Liver (tissue), 9 donors: Measurements from ENCODE around the gene ZSWIM8. TPM values are rescaled to one million over a fixed set of nuclear protein-coding genes. Genes with fewer than 3 reads are reported as not detected.

Experiments used
- DNase-seq: peaks from one replicate; pipeline ENCODE4 v3.0.0-alpha.2; 2017; ENCODE audit warnings: low spot score
- H3K27ac ChIP-seq, 2 donors: one replicate each; pipeline ENCODE4 v1.7.0; 2013; ENCODE audit warnings: inconsistent platforms in 2 of 2, low read length in 2 of 2, control low read depth in 1 of 2, low read depth in 1 of 2, mild to moderate bottlenecking in 1 of 2
- H3K27me3 ChIP-seq, 4 donors: one replicate each; pipeline versions ENCODE4 v1.6.1 to v1.7.0; 2013; ENCODE audit warnings: low read length in 3 of 4, inconsistent platforms in 1 of 4, mild to moderate bottlenecking in 1 of 4, moderate library complexity in 1 of 4; ENCODE audit not compliant: control insufficient read depth in 4 of 4, insufficient read depth in 4 of 4
- H3K36me3 ChIP-seq, 4 donors: one replicate each; pipeline versions ENCODE4 v1.6.1 to v1.7.0; 2013; ENCODE audit warnings: low read length in 3 of 4, mild to moderate bottlenecking in 3 of 4, low read depth in 1 of 4, moderate library complexity in 1 of 4; ENCODE audit not compliant: control insufficient read depth in 4 of 4, insufficient read depth in 3 of 4
- H3K4me1 ChIP-seq, 4 donors: one replicate each; pipeline versions ENCODE4 v1.6.1 to v1.7.0; 2013; ENCODE audit warnings: low read length in 3 of 4, mild to moderate bottlenecking in 3 of 4, moderate library complexity in 1 of 4; ENCODE audit not compliant: control insufficient read depth in 4 of 4, insufficient read depth in 4 of 4
- H3K4me3 ChIP-seq, 3 donors: one replicate each; pipeline versions ENCODE4 v1.6.1 to v1.7.0; 2013; ENCODE audit warnings: low read length in 3 of 3, control low read depth in 1 of 3, low read depth in 1 of 3, mild to moderate bottlenecking in 1 of 3
- H3K9ac ChIP-seq, 2 donors: one replicate each; pipeline ENCODE4 v1.7.0; 2013; ENCODE audit warnings: low read length in 2 of 2, mild to moderate bottlenecking in 2 of 2, moderate library complexity in 2 of 2, control low read depth in 1 of 2, low read depth in 1 of 2
- H3K9me3 ChIP-seq, 4 donors: one replicate each; pipeline versions ENCODE4 v1.6.1 to v1.7.0; 2013; ENCODE audit warnings: low read length in 3 of 4; ENCODE audit not compliant: control insufficient read depth in 4 of 4
- ATF3 ChIP-seq: IDR thresholded peaks from 2 replicates; pipeline ENCODE4 v1.6.1; 2016; ENCODE audit warnings: antibody characterized with exemption
- CTCF ChIP-seq: fragments of 150-350 bp; IDR thresholded peaks from 2 replicates; pipeline ENCODE4 v1.5.1; 2017; ENCODE audit warnings: improper control_type of control experiment, low read depth, low read length; ENCODE audit not compliant: missing input control
- EGR1 ChIP-seq, 2 donors: IDR thresholded peaks; 2 replicates each; pipeline ENCODE4 v1.6.1; 2016 to 2018; ENCODE audit warnings: antibody characterized with exemption in 2 of 2, low read depth in 2 of 2
- FOXA1 ChIP-seq: IDR thresholded peaks from 2 replicates; pipeline ENCODE4 v1.6.1; 2016; ENCODE audit warnings: antibody characterized with exemption
- FOXA2 ChIP-seq: IDR thresholded peaks from 2 replicates; pipeline ENCODE4 v1.6.1; 2016; ENCODE audit warnings: antibody characterized with exemption
- GABPA ChIP-seq, 2 donors: IDR thresholded peaks in 1 of 2; conservative IDR thresholded peaks in 1 of 2; 2 replicates each; pipeline ENCODE4 v1.6.1; 2016; ENCODE audit warnings: antibody characterized with exemption in 2 of 2, mild to moderate bottlenecking in 1 of 2, moderate library complexity in 1 of 2
- HNF4A ChIP-seq, 2 donors: conservative IDR thresholded peaks; 2 replicates each; pipeline ENCODE4 v1.6.1; 2016; ENCODE audit warnings: antibody characterized with exemption in 2 of 2, mild to moderate bottlenecking in 2 of 2
- HNF4G ChIP-seq: IDR thresholded peaks from 2 replicates; pipeline ENCODE4 v1.6.1; 2016; ENCODE audit warnings: antibody characterized with exemption
- JUND ChIP-seq, 2 donors: IDR thresholded peaks; 2 replicates each; pipeline ENCODE4 v1.6.1; 2016; ENCODE audit warnings: antibody characterized with exemption in 2 of 2
- MAX ChIP-seq: IDR thresholded peaks from 2 replicates; pipeline ENCODE4 v1.6.1; 2016; ENCODE audit warnings: antibody characterized with exemption
- NR2F2 ChIP-seq: IDR thresholded peaks from 2 replicates; pipeline ENCODE4 v1.6.1; 2016; ENCODE audit warnings: antibody characterized with exemption
- REST ChIP-seq: IDR thresholded peaks from 2 replicates; pipeline ENCODE4 v1.6.1; 2016; ENCODE audit warnings: antibody characterized with exemption, mild to moderate bottlenecking
- RXRA ChIP-seq, 2 donors: IDR thresholded peaks; 2 replicates each; pipeline ENCODE4 v1.6.1; 2017 to 2018; ENCODE audit warnings: antibody characterized with exemption in 2 of 2, mild to moderate bottlenecking in 1 of 2
- SP1 ChIP-seq: IDR thresholded peaks from 2 replicates; pipeline ENCODE4 v1.6.1; 2018; ENCODE audit warnings: antibody characterized with exemption, mild to moderate bottlenecking
- YY1 ChIP-seq: IDR thresholded peaks from 2 replicates; pipeline ENCODE4 v1.6.1; 2016; ENCODE audit warnings: antibody characterized with exemption, mild to moderate bottlenecking
- ZBTB33 ChIP-seq: IDR thresholded peaks from 2 replicates; pipeline ENCODE4 v1.6.1; 2016; ENCODE audit warnings: antibody characterized with exemption
- WGBS: extraction: QIAGEN DNeasy Blood & Tissue Kit; methylation state at CpG from one replicate; pipeline ENCODE4 v1.1.7; 2013; 5-methylcytosine and 5-hydroxymethylcytosine counted together
- polyA plus RNA-seq, 2 donors: library from polyadenylated mRNA; stranded (reverse) in 1 of 2; unstranded in 1 of 2; fragments of 200-250 nt in 1 of 2; fragments of >200 nt in 1 of 2; fragmentation: Nextera tagmentation in 1 of 2; extraction: Ambion mirVana in 1 of 2; gene quantifications; one replicate each; pipeline versions ENCODE4 v1.2.1 to v1.2.3, GENCODE V29; 2013 to 2015
- total RNA-seq, 2 donors: library from RNA; depleted of rRNA; stranded (reverse); fragments of >200 nt; gene quantifications; one replicate each; pipeline ENCODE4 v1.2.3, GENCODE V29; 2014
- donor health status: healthy.
- donor health status: healthy.
- donor health status: healthy.
- donor health status: healthy.
- donor health status: healthy.

The ZSWIM8 gene
- total and polyA plus RNA-seq, 4 donors = 33.3 to 66.2 (median 44.4) TPM

GRCh38 chr10:73806176-73806950, 21.0 kb downstream of the ZSWIM8 start:
- no peak for DNase-seq
- Histone ChIP-seq H3K36me3 (peaks cover 15 to 57% (median 44%) of the 10 kb centered on the region in 4 donors), H3K27ac (no peak overlapping the region), H3K27me3 (no peaks in the 10 kb centered on the region), H3K9me3 (no peaks in the 10 kb centered on the region), H3K4me3 (no peak overlapping the region), H3K4me1 (peaks cover 0 to 15% (median 9%) of the 10 kb centered on the region in 4 donors), H3K9ac (no peak overlapping the region)
- WGBS = 97% methylated on average over 14 of the region's 14 CpGs
- TF ChIP-seq MAX = no peak
- no peak for TF ChIP-seq GABPA (IDR thresholded peaks at IDR 0.05 in 1 of 2, conservative IDR thresholded peaks at IDR 0.05 in 1 of 2)
- no peak for TF ChIP-seq NR2F2
- TF ChIP-seq HNF4A (conservative IDR thresholded peaks at IDR 0.05) = no peak
- no peak for TF ChIP-seq JUND (IDR thresholded peaks at IDR 0.05)
- TF ChIP-seq FOXA2 = no peak
- TF ChIP-seq HNF4G = no peak

- Histone ChIP-seq H3K4me3 (no peak overlapping the region), H3K9me3 (no peaks in the 10 kb centered on the region), H3K36me3 (peaks cover 12 to 46% (median 35%) of the 10 kb centered on the region in 4 donors), H3K4me1 (peaks cover 0 to 15% (median 9%) of the 10 kb centered on the region in 4 donors), H3K27me3 (no peaks in the 10 kb centered on the region), H3K9ac (no peak overlapping the region), H3K27ac (no peak overlapping the region)
- 97% methylated on average over 14 of the region's 14 CpGs for WGBS
- TF ChIP-seq ATF3 = no peak
- no peak for TF ChIP-seq REST
- TF ChIP-seq YY1 = no peak
- TF ChIP-seq MAX = no peak
- TF ChIP-seq RXRA (IDR thresholded peaks at IDR 0.05) = no peak
- no peak for TF ChIP-seq ZBTB33
- TF ChIP-seq JUND (IDR thresholded peaks at IDR 0.05) = no peak
- TF ChIP-seq CTCF = no peak
- TF ChIP-seq SP1 = no peak
- TF ChIP-seq FOXA1 = no peak
- TF ChIP-seq HNF4A (conservative IDR thresholded peaks at IDR 0.05) = no peak
- TF ChIP-seq NR2F2 = no peak
- no peak for TF ChIP-seq FOXA2
- no peak for TF ChIP-seq EGR1 (IDR thresholded peaks at IDR 0.05; ENCODE audit: low read depth in 2 of 2)
- DNase-seq = no peak
Measured at GRCh38 chr10:73807471-73807870, 22.1 kb downstream of the ZSWIM8 start.
